Erythroblast (primary cell): ENCODE measurements around the gene FIZ1.

ENCODE experiments used
- GATA1 ChIP-seq: IDR thresholded peaks from 2 replicates; pipeline ENCODE4 v1.6.1; 2011; ENCODE audit warnings: low read depth, mild to moderate bottlenecking, control low read depth, low read length, moderate library complexity
- POLR2A ChIP-seq: IDR thresholded peaks from 2 replicates; pipeline ENCODE4 v1.6.1; 2011; ENCODE audit warnings: mild to moderate bottlenecking, low read length

DNA sequence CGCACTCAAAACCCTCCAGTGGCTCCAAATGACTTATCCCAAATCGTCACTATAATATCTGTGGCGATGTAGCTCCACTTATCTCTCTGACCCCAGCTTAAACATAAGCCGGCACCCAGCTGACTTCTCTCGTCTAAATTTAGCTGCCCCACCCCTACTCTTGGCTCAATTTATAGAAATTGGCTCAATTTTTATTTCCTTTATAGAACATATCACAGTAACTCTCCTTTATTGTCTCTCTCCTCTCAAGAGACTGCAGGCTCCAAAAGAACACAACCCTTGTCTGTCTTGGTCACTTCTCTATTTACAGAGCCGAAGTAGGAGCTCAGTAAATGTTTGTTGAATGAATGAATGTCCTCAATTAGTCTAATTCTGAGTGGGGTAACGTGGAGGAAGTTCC is 24.2 kb upstream of the FIZ1 start:
- TF ChIP-seq POLR2A = no peak
- no peak for TF ChIP-seq GATA1
